ENCODE data around the gene DYNLT4. TPM values are rescaled to one million over a fixed set of nuclear protein-coding genes. Genes with fewer than 3 reads are reported as not detected.
"Not testable (repeated sequence)": the region's sequence is repeated elsewhere in the genome, so short reads cannot be mapped to it uniquely, and the experiment has no call there.

DYNLT4 gene
- total RNA-seq, 5 donors from 2014 or later (not counting 1 experiment from before 2014, with no cell fraction given) = 0.36 to 4.3 (median 2.3) TPM; not detected in 1

- H3K9me3 Mint-ChIP-seq; DNase-seq; CTCF ChIA-PET; H3K9me3 ChIP-seq; H3K27me3 ChIP-seq (replicated peaks in 1 of 2; ENCODE audit: control insufficient read depth in 2 of 2, extremely low read depth in 1 of 2, insufficient read depth in 2 of 2, low read length in 1 of 2); H3K4me3 Mint-ChIP-seq; H3K27me3 Mint-ChIP-seq; H3K27ac ChIP-seq (ENCODE audit: low read length); ATAC-seq (replicated peaks in 1 of 4); H3K4me3 ChIP-seq (ENCODE audit: control insufficient read depth in 1 of 2, extremely low read depth in 1 of 2, low read length in 1 of 2): not testable (repeated sequence)
- 97% methylated on average over 7 of the region's 8 CpGs for WGBS (ENCODE audit: insufficient coverage)
- Mint-ChIP-seq H3K27ac (peak overlapping the region; percentile 54 to 81), H3K4me1 (peaks cover 18 to 35% (median 23%) of the 10 kb centered on the region in 3 donors), H3K36me3 (peaks cover 14% of the 10 kb centered on the region)
- peaks cover 10 to 26% of the 10 kb centered on the region in 2 experiments for H3K4me1 ChIP-seq (ENCODE audit: control insufficient read depth in 1 of 2, extremely low read depth in 1 of 2, insufficient read depth in 2 of 2, low read length in 2 of 2)
- H3K36me3 ChIP-seq (ENCODE audit: control insufficient read depth in 2 of 2, extremely low read depth in 1 of 2, insufficient read depth in 1 of 2, low read length in 1 of 2) = peaks cover 0 to 10% of the 10 kb centered on the region in 2 donors
- POLR2A ChIA-PET = interaction anchor here in 1 of 2 donors (0.7 kb wide), 1 partner anchor 554 kb away, joined by 6 read pairs; no protein-coding TSS in a partner anchor
Measured at GRCh38 chr1:44797886-44798285, 9.3 kb downstream of the DYNLT4 start.

- Histone ChIP-seq H3K9me3 (no peaks in the 10 kb centered on the region), H3K4me3 (ENCODE audit: control insufficient read depth in 1 of 2, extremely low read depth in 1 of 2, low read length in 1 of 2) (no peak overlapping the region), H3K36me3 (ENCODE audit: control insufficient read depth in 2 of 2, extremely low read depth in 1 of 2, insufficient read depth in 1 of 2, low read length in 1 of 2) (no peaks in the 10 kb centered on the region), H3K4me1 (ENCODE audit: control insufficient read depth in 1 of 2, extremely low read depth in 1 of 2, insufficient read depth in 2 of 2, low read length in 2 of 2) (no peaks in the 10 kb centered on the region), H3K27ac (ENCODE audit: low read length) (no peak overlapping the region), H3K27me3 (replicated peaks in 1 of 2; ENCODE audit: control insufficient read depth in 2 of 2, extremely low read depth in 1 of 2, insufficient read depth in 2 of 2, low read length in 1 of 2) (no peaks in the 10 kb centered on the region)
- Mint-ChIP-seq H3K27ac (no peak overlapping the region), H3K36me3 (no peaks in the 10 kb centered on the region), H3K4me3 (no peak overlapping the region), H3K9me3 (no peaks in the 10 kb centered on the region), H3K27me3 (no peaks in the 10 kb centered on the region), H3K4me1 (no peaks in the 10 kb centered on the region)
- ChIA-PET CTCF (interaction anchor here (0.6 to 1.2 kb wide), 5 partner anchors 17 to 511 kb away, joined by 3 to 5 read pairs (median 4); partner anchors contain the start of gene RPS8 (in 1 of the 2)), POLR2A (no interaction called here)
- no peak for DNase-seq
- WGBS (ENCODE audit: insufficient coverage) = 79% methylated on average over 2 of the region's 9 CpGs
- no peak for ATAC-seq (replicated peaks in 1 of 4)
Measured at GRCh38 chr1:44792736-44793502, 14.2 kb downstream of the DYNLT4 start.

GRCh38 chr1:44790968-44791801, 16.0 kb downstream of the DYNLT4 start:
- H3K27me3 Mint-ChIP-seq = no peaks in the 10 kb centered on the region
- no peaks in the 10 kb centered on the region for H3K36me3 ChIP-seq (ENCODE audit: control insufficient read depth in 2 of 2, extremely low read depth in 1 of 2, insufficient read depth in 1 of 2, low read length in 1 of 2)
- 77% methylated on average over 6 of the region's 7 CpGs for WGBS (ENCODE audit: insufficient coverage)
- no peak overlapping the region for H3K27ac ChIP-seq (ENCODE audit: low read length)
- no peak overlapping the region for H3K4me3 Mint-ChIP-seq
- H3K4me1 ChIP-seq (ENCODE audit: control insufficient read depth in 1 of 2, extremely low read depth in 1 of 2, insufficient read depth in 2 of 2, low read length in 2 of 2) = peaks cover 0 to 7% of the 10 kb centered on the region in 2 experiments
- ChIA-PET POLR2A (interaction anchor here (0.6 to 0.7 kb wide), 2 partner anchors 28 to 73 kb away, joined by 3 read pairs; no protein-coding TSS in a partner anchor), CTCF (interaction anchor here in 1 of 2 donors (1.0 to 3.8 kb wide), 4 partner anchors 9 to 512 kb away, joined by 3 to 12 read pairs (median 6); partner anchors contain the start of gene PLK3)
- H3K4me3 ChIP-seq (ENCODE audit: control insufficient read depth in 1 of 2, extremely low read depth in 1 of 2, low read length in 1 of 2) = no peak overlapping the region
- ATAC-seq (replicated peaks in 1 of 4) (no peak), DNase-seq (no peak)
- H3K27ac Mint-ChIP-seq = peak overlapping the region in 1 of 2 donors; percentile 55
- no peaks in the 10 kb centered on the region for H3K27me3 ChIP-seq (replicated peaks in 1 of 2; ENCODE audit: control insufficient read depth in 2 of 2, extremely low read depth in 1 of 2, insufficient read depth in 2 of 2, low read length in 1 of 2)
- no peaks in the 10 kb centered on the region for H3K9me3 ChIP-seq
- no peaks in the 10 kb centered on the region for H3K9me3 Mint-ChIP-seq
- H3K4me1 Mint-ChIP-seq = peaks cover 4 to 6% (median 4%) of the 10 kb centered on the region in 3 donors
- no peaks in the 10 kb centered on the region for H3K36me3 Mint-ChIP-seq

GRCh38 chr1:44788120-44788860, 18.9 kb downstream of the DYNLT4 start, which contains the start of gene BEST4:
Gene BEST4 (minus strand): TSS chr1:44788170. CDS start chr1:44787705, 465 bp downstream.
- Histone ChIP-seq H3K4me3 (ENCODE audit: control insufficient read depth in 1 of 2, extremely low read depth in 1 of 2, low read length in 1 of 2) (no peak within 1 kb of the TSS), H3K27ac (ENCODE audit: low read length) (no peak within 1 kb of the TSS), H3K36me3 (ENCODE audit: control insufficient read depth in 2 of 2, extremely low read depth in 1 of 2, insufficient read depth in 1 of 2, low read length in 1 of 2) (no peaks in the 10 kb centered on the region), H3K9me3 (no peaks in the 10 kb centered on the region), H3K4me1 (ENCODE audit: control insufficient read depth in 1 of 2, extremely low read depth in 1 of 2, insufficient read depth in 2 of 2, low read length in 2 of 2) (peaks cover 15 to 34% of the 10 kb centered on the region in 2 experiments), H3K27me3 (replicated peaks in 1 of 2; ENCODE audit: control insufficient read depth in 2 of 2, extremely low read depth in 1 of 2, insufficient read depth in 2 of 2, low read length in 1 of 2) (no peaks in the 10 kb centered on the region)
- Mint-ChIP-seq H3K27ac (peak within 1 kb of the TSS; percentile 22 to 61), H3K4me1 (peaks cover 25 to 27% (median 26%) of the 10 kb centered on the region in 3 donors), H3K36me3 (no peaks in the 10 kb centered on the region), H3K9me3 (no peaks in the 10 kb centered on the region), H3K27me3 (no peaks in the 10 kb centered on the region), H3K4me3 (no peak within 1 kb of the TSS)
- ATAC-seq (replicated peaks in 1 of 4) (no peak), DNase-seq (no peak)
- ChIA-PET POLR2A (interaction anchor here in 1 of 2 donors (0.6 kb wide), 1 partner anchor 14 kb away, joined by 4 read pairs; no protein-coding TSS in a partner anchor), CTCF (interaction anchor here (0.6 to 3.8 kb wide), 4 partner anchors 12 to 1812 kb away, joined by 3 to 12 read pairs (median 4); partner anchors contain the start of gene PLK3 (in 1 of the 2))
- WGBS (ENCODE audit: insufficient coverage) = 97% methylated on average over 6 of the region's 9 CpGs

- no peaks in the 10 kb centered on the region for H3K9me3 Mint-ChIP-seq
- DNase-seq (no peak), ATAC-seq (replicated peaks in 1 of 4) (no peak)
- peaks cover 27 to 28% (median 28%) of the 10 kb centered on the region in 3 donors for H3K4me1 Mint-ChIP-seq
- 100% methylated on average over 4 of the region's 10 CpGs for WGBS (ENCODE audit: insufficient coverage)
- Histone ChIP-seq H3K9me3 (no peaks in the 10 kb centered on the region), H3K36me3 (ENCODE audit: control insufficient read depth in 2 of 2, extremely low read depth in 1 of 2, insufficient read depth in 1 of 2, low read length in 1 of 2) (no peaks in the 10 kb centered on the region), H3K27me3 (replicated peaks in 1 of 2; ENCODE audit: control insufficient read depth in 2 of 2, extremely low read depth in 1 of 2, insufficient read depth in 2 of 2, low read length in 1 of 2) (no peaks in the 10 kb centered on the region), H3K27ac (ENCODE audit: low read length) (no peak overlapping the region), H3K4me1 (ENCODE audit: control insufficient read depth in 1 of 2, extremely low read depth in 1 of 2, insufficient read depth in 2 of 2, low read length in 2 of 2) (peaks cover 15 to 37% of the 10 kb centered on the region in 2 experiments), H3K4me3 (ENCODE audit: control insufficient read depth in 1 of 2, extremely low read depth in 1 of 2, low read length in 1 of 2) (no peak overlapping the region)
- H3K27ac Mint-ChIP-seq = no peak overlapping the region
- CTCF ChIA-PET = interaction anchor here (0.6 to 3.8 kb wide), 4 partner anchors 10 to 706 kb away, joined by 3 to 12 read pairs (median 6); partner anchors contain the start of gene PLK3 (in 1 of the 2)
- POLR2A ChIA-PET = interaction anchor here in 1 of 2 donors (0.5 kb wide), 1 partner anchor 13 kb away, joined by 8 read pairs; no protein-coding TSS in a partner anchor
- H3K4me3 Mint-ChIP-seq = no peak overlapping the region
- H3K36me3 Mint-ChIP-seq = no peaks in the 10 kb centered on the region
- no peaks in the 10 kb centered on the region for H3K27me3 Mint-ChIP-seq
Measured at GRCh38 chr1:44787506-44787905, 19.6 kb downstream of the DYNLT4 start.
